ENCODE data around the gene NCSTN.

NCSTN gene

GRCh38 chr1:160407839-160408801 lies 64.9 kb downstream of the NCSTN start:
- no peak for DNase-seq

Measured in CD4-positive, alpha-beta T cell treated with Interleukin-17A for 1 hour (primary cell).